Tibial nerve (tissue), 3 donors: Measurements from ENCODE around the gene ZNF554.

Experiments used
- POLR2A ChIP-seq, 2 donors: fragments of 450-650 bp; IDR thresholded peaks; one replicate each; pipeline ENCODE4 v1.6.1; 2017; ENCODE audit warnings: antibody characterized with exemption in 2 of 2, mild to moderate bottlenecking in 2 of 2, moderate library complexity in 2 of 2
- TF ChIP-seq, protein P1 (sequence below), 5 experiments: fragments of 200-600 bp in 3 of 5; fragments of 450-650 bp in 2 of 5; sonication (generic) in 3 of 5; IDR thresholded peaks; one replicate each; pipeline ENCODE4 v1.5.1; 2016 to 2019; ENCODE audit warnings: antibody characterized with exemption in 5 of 5, mild to moderate bottlenecking in 3 of 5, moderate library complexity in 2 of 5

GRCh38 chr19:2809387-2810140, 10.1 kb upstream of the ZNF554 start:
- TF ChIP-seq, protein P1, sequence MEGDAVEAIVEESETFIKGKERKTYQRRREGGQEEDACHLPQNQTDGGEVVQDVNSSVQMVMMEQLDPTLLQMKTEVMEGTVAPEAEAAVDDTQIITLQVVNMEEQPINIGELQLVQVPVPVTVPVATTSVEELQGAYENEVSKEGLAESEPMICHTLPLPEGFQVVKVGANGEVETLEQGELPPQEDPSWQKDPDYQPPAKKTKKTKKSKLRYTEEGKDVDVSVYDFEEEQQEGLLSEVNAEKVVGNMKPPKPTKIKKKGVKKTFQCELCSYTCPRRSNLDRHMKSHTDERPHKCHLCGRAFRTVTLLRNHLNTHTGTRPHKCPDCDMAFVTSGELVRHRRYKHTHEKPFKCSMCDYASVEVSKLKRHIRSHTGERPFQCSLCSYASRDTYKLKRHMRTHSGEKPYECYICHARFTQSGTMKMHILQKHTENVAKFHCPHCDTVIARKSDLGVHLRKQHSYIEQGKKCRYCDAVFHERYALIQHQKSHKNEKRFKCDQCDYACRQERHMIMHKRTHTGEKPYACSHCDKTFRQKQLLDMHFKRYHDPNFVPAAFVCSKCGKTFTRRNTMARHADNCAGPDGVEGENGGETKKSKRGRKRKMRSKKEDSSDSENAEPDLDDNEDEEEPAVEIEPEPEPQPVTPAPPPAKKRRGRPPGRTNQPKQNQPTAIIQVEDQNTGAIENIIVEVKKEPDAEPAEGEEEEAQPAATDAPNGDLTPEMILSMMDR (IDR thresholded peaks at IDR 0.05): no peak
- TF ChIP-seq POLR2A (IDR thresholded peaks at IDR 0.05): no peak
